GM19023 (cell line): ENCODE measurements around the gene MED10.

Experiments
- ATAC-seq: cut with Tn5 transposase; IDR thresholded peaks from one replicate; pipeline ENCODE4 v1.9.1; 2021; ENCODE audit warnings: mild to moderate bottlenecking, moderate library complexity; ENCODE audit not compliant: unreplicated experiment

The MED10 gene

DNA sequence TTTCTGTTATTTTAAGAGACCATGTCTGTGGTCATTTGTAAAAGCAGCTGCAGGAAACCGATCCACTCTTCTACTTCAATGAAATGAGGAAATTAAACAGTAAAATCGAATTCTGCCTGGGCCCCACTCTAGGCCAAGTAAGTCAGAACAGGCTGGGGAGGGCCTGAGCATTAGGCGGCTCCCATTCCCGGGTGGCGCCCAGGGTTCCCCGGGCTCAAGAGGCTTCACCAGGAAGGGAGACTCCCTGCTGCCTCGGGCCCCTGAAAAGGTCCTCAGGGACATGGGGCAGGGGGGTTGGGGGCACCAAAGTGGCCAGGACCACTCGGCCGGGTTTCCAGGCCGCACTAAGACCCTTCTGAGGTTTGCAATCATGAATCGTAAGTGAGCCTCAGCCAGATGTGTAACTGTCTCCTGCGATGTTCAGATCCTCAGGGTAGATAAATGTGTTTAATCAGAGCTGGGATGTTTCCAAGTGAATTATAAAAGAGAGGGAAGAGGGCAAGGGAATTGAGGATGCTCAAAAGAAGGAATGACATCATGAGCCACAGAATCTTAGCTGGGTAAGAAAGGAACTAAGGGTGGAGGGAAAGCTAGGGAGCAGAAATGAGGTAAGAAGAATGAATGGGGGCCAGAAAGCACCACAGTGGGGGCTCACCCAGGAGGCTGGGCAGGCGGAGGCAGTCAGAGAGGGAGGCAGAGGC is 24.6 kb downstream of the MED10 start:
- ATAC-seq, result no peak

DNA sequence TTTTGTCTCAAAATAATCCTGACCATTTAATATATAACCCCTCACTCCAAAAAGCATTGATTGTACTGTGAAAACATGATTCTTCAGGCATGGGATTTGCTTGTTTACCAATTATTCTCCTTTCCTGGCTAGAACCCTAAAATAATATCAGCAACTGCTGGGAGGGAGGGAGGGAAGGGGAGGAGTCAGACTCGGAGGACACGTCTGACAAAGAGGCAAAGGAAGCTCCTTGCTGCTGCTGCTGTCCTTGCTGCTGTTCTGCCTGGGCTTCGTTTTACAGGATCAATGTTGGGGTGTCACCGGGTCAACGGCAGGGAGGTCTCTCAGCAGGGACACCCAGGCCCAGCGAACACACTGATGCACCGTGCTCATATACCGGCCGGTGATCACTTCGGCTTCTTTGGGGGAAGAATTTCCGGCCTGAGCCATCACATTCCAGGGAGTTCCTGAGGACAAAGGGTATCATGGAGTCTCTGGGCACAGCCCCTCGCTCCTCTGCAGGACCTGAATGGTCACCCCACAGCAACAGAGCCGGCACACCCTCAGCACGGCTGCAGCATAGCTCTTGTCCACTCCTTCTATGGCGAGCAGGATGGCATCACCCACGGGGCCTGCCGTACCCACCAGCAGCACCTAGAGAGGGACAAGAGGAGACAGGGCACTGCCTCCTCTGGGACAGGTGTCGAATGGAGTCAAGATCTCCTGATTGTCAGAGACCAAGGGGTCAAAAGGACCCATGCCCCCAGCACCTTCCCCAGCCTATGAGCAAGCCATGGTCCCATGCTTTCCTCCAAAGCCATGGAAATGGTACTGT is 27.9 kb downstream of the MED10 start:
- no peak for ATAC-seq

DNA sequence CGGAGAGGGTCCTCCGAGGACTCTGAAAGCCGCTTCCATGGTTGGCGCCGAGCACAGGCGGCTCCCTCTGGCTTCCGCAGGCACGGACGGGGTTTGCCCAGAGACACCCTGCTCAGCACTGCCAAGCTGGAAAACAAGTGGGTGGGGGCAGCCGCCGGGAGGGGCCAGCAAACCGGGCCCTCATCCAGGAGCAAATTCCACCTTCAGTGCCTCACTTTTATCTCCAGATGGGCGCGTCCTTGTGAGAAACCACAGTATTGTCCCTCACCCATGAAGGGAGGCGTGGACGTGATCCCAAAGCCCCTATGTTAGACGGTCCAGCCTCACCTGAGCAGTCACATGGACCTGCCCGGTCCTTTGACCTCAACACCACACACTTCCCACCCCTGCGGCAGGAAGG is 29.0 kb downstream of the MED10 start:
- ATAC-seq, result no peak

DNA sequence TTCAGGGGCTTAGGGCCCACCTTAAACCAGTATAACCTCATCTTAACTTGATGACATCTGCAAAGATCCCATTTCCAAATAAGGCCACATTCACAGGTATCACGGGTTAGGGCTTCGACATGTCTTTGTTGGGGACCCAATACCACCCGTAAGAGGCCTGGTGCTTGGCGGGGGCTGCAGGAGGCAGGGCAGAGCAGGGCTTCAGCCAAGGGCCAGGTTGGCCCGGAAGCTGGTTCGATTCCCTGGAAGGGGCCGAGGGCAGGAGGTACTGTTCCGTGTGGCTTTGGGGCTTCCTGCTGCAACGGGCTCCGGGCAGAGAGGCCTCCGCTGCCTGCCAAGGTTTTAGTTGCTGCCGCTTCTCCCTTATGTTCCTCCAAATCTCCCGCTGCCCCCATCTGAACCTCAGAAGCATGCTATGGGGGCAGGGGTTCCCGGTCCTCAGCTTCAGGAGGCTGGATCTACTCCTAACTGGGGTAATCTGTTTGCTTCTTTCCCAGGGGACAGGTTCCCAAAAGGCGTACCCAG is 29.8 kb downstream of the MED10 start:
- ATAC-seq, result no peak

DNA sequence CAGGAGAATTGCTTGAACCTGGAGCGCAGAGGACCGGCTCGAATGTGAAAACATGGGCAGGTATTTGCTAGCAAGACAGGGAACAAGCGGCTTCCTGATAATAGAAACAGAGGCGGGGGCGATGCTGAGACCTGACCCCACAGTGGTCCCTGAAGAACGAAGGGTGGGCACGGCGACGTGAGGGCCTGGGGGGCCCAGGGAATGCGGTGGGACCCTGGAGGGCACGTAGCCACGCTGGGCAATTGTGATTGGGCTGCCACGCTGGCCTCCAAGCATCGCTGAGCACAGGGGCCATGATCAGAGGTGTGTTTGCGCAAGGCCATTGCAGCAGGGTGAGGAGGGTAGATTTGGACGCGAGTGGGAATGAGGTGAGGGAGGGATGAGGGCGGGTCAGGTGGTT is 30.7 kb downstream of the MED10 start:
- no peak for ATAC-seq

DNA sequence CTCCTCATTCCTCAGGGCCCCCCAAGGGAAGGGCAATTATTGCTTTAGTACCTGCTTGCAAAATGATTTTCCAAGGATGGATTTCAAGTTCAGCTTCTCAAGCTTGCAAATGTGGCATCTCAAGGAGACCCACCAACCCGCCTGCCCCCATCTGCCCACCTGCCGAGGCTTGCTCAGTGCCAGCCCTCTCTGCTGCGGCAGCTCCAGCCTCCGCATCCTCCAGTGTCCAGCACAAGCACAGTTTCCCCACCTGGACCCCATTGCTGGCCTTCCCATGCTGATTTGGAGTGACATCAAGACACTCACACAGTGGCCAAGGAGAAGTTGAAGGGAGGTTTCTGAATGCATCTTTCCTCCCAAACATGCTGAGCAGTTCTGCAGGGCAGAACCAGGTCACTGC is 31.2 kb downstream of the MED10 start:
- ATAC-seq, result no peak

DNA sequence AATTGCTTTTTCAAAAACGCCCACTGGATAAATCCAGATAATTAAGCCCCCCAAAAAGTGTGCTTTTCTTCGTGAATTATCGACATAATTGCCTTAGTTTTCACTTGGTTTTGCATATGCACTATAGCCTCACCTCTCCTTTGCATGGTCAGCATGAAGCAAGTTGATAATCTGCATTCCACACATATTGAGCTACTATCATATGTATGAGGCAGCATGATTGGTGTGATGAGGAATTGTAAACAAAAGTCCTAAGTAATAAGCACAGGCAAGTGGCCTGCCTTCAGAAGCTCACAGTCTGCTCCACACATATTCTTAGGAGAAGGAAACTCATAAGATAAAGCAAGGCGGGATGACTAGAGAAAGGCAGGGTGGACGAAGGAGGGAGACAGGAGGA is 33.8 kb downstream of the MED10 start:
- ATAC-seq, result no peak

DNA sequence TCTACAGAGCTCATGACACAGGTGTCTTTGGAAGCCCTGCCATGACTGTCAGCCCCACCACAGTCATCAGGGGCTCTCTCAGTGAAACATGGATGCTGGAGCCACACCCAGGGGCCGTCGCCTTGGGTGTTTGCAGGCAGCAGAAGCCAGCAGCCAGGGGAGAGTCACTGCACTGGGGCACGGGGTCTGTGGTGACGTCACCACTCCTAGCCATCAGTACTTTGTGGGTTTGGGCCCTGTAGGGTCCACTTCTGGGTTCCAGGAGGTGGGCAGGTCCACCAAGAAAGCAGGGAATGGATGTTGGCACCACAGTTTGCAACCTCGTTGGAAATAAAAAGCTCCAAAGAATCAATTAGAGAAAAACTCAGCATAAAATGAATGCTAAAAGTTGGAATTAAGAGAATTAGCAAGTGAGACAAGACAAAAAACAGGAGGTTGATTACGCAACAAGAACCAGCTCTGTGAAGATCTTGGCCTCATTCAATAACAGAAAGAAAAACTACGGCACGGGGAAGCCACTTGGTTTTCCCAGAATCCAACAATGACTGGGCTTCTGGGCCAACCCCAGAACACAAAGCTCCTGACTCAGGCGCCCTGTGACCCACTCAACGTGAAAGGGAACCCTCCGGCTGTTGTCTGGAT is 34.3 kb downstream of the MED10 start:
- ATAC-seq, result no peak

DNA sequence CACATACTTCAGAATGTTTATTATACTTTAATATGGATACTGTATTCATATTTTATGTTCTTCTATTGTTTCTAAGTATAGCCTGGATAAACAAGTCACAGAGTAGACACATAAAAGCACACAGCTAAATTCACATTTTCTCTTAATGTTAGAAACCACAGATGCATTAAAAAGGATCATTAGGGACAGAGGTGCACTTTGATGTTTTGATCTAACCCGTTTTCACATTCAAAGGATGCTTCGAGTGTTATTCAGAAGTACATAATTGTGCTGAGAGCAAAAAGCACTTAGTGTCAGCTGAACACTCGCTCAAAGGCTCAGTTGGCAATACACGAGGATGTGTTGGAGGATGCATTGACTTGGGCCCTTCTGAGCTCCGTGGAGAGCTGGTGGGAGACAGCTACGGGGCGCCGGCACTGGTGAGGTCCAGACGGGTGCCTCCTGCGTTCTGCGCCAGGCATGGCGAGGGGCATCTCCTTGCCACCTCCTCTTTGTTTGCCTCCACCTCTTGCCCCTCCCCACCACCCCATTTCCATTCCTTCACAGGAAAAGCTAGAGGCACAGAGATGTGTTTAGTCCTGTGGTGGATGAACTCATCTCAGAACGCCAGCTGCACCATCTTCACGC is 35.5 kb downstream of the MED10 start:
- ATAC-seq, result no peak

DNA sequence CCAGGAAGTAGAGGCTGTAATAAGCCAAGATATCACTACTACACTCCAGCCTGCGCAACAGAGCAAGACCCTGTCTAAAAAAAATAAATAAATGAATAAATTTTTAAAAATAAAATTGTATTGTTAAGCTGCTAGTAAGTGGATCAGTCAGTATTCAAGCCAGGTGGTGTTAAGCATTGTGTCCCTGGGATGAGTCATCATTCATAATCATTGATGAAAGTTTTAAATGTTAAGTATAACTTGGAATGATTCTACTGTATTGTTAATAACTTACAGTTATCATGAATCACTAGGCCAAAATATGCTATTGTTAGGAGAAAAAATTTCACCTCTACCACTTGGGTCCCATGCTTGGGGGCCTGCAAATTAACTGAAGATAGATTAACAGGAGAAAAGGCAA is 38.2 kb downstream of the MED10 start:
- ATAC-seq, result no peak

DNA sequence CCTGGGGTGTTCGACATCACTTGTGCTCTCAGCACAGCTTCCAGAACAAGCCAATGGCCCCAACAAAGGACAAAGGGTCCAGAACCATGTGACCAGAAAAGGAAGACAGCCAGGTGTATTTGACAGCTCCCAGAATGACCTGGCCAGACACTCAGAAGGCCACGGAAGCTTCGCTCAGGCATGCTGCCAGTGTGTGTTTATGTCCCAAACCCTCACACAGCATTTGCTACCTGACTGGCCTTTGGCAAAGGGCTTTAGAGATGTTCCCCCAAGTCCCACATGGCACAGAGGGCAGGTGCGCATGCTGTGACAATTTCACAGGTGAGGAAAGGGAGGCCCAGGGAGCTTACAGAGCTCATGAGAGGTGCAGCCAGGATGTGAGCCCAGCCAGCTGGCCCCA is 39.5 kb downstream of the MED10 start:
- ATAC-seq, result no peak

DNA sequence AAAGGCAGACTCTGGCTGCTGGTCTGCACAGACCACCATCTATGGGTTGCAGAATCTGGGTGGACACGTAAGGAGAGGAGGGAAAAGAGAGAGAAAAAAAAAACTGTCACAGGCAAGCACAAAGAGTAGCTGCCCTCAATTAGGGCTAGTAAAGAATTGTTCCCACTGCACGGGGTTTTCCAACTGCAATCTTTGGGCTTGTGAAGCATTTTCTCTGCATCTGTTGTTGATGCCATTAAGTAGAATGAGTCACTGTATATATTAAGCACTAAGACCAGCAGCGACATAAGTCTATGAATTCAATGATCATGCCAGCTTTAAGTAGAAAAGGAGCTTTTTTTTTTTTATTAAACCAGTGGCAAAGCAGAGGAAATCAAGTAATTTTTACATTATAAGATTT is 40.2 kb downstream of the MED10 start:
- ATAC-seq, result no peak

DNA sequence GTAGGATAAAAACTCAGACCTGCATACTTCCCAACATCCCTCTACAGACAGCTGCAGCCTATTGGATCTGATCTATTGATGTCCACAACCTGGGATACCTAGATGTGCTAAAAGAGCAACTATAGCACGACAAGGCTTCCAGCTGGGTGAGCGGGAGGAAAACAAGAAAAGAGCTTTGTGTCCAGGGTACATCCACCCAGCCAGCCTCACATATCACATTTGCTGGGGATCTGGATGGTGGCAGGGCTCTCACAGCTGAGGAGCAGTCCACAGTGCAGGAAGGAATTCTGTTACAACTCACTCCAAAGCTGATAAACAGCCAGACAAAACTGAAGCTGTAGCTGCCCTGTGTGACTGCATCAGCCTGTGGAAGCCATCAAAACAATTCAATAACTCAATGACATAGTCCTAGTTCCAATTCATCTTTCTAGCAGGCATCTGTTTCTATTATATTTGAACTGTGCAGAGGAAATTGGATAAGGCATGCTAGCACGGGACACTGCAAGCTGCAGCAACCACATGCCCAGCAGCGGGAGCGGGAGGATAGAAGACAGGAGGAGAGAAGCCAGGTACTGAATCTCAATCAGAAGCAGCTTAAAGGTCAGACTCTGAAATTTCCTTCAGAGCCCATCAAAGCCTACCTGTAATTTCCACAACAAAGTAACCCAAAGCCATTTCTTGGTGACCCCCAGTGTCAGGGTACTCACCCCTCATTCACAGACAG is 45.0 kb downstream of the MED10 start:
- ATAC-seq, result no peak

DNA sequence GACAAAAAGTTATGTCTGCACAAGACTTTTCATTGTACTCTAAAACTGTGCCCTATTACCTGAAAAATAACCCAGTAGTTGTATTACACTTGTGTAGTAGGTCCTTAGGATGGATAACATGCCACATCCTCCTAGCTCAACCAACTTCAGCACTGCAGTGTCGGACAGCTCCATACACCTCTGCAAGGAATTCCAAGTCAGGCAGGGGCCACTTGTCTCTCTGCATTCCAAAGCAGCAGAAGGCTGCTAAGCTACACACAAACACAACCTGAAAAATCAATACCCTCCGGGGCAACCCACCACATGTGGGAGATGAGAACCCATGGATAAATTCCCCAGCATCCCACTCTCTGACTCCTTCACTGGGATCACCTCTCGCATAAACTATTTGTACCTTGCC is 50.2 kb downstream of the MED10 start:
- ATAC-seq, result no peak

DNA sequence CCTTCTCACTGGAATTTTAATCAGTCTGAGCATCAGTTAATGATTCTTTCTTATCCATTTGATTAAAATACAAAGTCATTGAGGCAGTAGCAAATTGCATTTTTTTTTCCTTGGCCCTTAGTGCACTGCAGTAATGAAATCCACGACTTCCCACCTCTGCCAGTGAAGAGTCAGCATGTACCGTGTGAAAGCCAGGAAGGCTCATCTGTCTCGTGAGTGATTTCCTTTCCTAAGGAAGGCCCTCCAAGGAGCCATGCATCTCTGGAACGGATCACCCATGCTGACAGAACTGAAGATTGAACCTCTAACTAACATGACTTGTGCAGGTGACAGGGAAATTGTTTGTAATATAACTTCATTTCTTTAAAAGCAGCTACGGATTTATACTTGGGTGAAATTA is 51.6 kb downstream of the MED10 start:
- ATAC-seq, result no peak

DNA sequence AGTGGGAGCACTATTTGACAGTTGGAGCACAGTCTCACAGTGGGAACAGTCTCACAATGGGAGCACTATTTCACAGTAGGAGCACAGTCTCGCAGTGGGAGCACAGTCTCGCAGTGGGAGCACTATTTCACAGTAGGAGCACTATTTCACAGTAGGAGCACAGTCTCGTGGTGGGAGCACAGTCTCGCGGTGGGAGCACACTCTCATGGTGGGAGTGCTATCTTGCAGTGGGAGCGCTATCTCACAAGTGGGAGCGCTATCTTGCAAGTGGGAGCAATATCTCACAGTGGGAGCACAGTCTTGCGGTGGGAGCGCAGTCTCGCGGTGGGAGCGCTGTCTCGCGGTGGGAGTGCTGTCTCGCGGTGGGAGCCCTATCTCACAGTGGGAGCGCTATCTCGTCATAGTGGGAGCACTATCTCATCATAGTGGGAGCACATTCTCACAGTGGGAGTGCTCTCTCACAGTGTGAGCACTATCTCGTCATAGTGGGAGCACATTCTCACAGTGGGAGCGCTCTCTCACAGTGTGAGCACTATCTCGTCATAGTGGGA is 56.1 kb downstream of the MED10 start:
- ATAC-seq, result no peak
